GM15510 (cell line): ENCODE measurements around the gene SLC44A2.
A peak's percentile ranks its signal among the peaks of the same experiment; 100 is the strongest.

ENCODE experiments used
- POLR2A ChIP-seq: IDR thresholded peaks from 3 replicates; pipeline ENCODE4 v1.6.1; 2011; ENCODE audit warnings: borderline replicate concordance; ENCODE audit not compliant: insufficient read length; ENCODE audit errors: extremely low read depth

SLC44A2 gene

DNA sequence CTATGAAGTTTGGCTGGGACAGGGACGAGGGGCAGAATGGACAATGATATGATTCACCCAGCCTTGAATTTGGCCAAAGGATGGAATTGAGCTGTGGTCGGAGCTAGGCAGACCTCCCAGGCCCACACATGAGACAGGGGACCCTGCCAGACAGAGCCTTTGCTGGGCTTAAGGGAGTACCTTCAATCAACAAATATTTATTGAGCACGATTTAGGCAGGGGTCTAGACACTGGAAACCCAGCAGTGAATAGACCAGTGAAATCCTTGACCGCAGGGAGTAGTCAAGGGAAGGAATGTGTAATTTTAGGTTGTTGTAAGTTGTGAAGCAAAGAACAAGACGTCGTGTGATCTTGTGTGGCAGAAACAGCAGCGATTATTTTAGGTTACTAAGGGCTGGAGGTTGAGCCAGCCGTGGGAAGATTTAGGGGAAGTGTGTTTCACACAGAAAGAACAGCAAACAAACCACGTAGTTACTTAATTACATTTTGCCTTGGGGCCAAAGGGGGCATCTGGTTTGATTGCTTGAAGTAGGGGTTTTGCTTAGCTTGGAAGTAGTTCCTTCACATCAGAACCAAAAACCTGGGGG, 21.4 kb upstream of the SLC44A2 start:
- TF ChIP-seq POLR2A = no peak

- TF ChIP-seq POLR2A = peak; percentile 32
These were observed 20.8 kb upstream of the SLC44A2 start for GRCh38 chr19:10604460-10604980.

DNA sequence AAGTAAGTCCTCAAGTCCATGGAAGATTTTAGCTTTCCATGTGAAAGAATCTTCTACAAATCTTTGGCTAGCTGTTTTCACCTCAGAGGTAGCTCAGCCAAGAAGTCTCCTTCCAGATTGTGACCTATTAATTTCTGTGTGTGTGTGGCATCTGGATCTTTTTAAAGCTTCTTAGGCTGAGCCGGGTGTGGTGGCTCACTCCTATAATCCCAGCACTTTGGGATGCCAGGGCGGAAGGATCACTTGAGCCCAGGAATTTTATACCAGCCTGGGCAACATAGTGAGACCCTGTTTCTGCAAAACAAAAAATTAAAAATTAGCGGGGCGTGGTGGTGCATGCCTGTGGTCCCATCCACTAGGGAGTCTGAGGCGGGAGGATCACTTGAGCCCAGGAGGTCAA, 13.4 kb upstream of the SLC44A2 start:
- TF ChIP-seq POLR2A = no peak

DNA sequence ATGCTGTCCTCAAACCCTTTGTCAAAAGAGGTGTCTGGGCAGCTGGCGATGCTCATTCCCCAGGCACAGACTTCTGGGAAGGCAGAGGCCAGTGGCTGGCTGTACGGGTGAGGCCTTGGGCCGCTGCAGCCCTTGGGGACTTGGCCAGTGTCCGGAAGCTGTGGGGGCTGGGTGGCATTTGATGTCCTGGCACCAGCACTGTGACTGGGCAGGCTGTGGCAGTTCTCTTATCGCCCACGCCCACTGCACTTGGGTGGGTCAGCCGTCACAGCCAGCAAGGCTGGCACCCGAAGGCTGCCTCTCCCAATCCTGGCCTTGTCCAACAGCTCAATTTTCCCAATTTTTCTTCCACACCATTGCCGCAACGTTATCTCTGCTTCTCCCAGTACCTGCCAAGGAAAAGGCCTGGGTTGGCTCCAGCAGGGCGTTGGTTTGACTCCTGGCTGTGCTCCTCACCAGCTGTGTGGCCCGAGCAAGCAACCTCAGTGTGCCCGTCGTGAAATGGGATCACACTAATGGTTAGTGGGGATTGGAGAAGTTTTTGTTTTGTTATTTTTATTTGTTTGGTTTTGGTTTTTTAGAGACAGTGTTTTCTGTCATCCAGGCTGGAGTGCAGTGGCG, 12.7 kb upstream of the SLC44A2 start:
- TF ChIP-seq POLR2A = no peak

GRCh38 chr19:10615429-10616023, 9.8 kb upstream of the SLC44A2 start:
- no peak for TF ChIP-seq POLR2A

- no peak for TF ChIP-seq POLR2A
These were observed 7.8 kb upstream of the SLC44A2 start for GRCh38 chr19:10617409-10618121.

- TF ChIP-seq POLR2A = no peak
These were observed 6.5 kb upstream of the SLC44A2 start for GRCh38 chr19:10618846-10619245.

DNA sequence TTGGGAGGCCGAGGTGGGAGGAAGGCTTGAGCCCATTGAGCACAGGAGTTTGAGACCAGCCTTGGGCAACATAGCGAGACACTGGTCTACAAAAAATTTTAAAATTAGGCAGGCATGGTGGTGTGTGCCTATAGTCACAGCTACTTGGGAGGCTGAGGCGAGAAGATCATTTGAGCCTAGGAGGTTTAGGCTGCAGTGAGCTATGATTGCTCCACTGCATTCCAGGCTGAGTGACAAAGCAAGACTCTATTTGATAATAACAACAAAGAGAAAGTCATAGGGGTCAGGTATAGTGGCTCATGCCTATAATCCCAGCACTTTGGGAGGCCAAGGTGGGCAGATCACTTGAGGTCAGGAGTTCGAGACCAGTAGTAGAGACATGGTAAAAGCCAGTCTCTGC, 4.6 kb upstream of the SLC44A2 start:
- no peak for TF ChIP-seq POLR2A

GRCh38 chr19:10621966-10622365, 3.4 kb upstream of the SLC44A2 start:
- no peak for TF ChIP-seq POLR2A

GRCh38 chr19:10624585-10624984, 768 bp upstream of the SLC44A2 start:
- no peak for TF ChIP-seq POLR2A

GRCh38 chr19:10625762-10626138, 397 bp downstream of the SLC44A2 start:
- no peak for TF ChIP-seq POLR2A

- no peak for TF ChIP-seq POLR2A
These were observed 6.5 kb downstream of the SLC44A2 start for GRCh38 chr19:10631874-10632273.

DNA sequence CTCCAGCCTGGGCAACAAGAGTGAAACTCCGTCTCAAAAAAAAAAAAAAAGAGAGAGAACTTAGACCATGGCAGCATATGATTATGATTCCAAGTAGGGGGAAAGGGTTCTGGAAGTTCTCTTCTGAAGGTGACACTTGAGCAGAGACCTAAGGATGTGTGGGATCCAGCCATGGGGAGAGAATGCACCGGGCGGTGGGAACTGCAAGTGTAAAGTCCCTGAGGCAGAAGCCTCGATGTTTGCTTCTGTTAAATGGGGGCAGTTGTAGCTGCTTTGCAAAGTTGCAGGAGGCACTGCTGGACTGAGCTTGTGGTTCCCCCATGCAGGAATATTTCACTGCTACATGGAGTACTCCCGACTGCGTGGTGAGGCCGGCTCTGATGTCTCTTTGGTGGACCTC, 9.1 kb downstream of the SLC44A2 start:
- TF ChIP-seq POLR2A = no peak

DNA sequence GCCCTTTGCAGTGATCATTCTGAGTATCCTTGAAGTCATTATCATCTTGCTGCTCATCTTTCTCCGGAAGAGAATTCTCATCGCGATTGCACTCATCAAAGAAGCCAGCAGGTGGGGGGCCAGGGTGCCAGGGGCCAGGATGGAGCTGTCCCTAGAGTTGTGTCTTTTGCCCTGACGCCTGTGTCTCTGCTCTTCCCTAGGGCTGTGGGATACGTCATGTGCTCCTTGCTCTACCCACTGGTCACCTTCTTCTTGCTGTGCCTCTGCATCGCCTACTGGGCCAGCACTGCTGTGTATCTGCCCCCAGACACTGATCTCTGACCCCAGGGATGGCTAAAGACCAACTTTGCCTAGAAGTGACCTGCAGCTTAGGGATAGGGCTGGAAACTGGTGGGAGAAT, 9.6 kb downstream of the SLC44A2 start:
- TF ChIP-seq POLR2A = no peak

DNA sequence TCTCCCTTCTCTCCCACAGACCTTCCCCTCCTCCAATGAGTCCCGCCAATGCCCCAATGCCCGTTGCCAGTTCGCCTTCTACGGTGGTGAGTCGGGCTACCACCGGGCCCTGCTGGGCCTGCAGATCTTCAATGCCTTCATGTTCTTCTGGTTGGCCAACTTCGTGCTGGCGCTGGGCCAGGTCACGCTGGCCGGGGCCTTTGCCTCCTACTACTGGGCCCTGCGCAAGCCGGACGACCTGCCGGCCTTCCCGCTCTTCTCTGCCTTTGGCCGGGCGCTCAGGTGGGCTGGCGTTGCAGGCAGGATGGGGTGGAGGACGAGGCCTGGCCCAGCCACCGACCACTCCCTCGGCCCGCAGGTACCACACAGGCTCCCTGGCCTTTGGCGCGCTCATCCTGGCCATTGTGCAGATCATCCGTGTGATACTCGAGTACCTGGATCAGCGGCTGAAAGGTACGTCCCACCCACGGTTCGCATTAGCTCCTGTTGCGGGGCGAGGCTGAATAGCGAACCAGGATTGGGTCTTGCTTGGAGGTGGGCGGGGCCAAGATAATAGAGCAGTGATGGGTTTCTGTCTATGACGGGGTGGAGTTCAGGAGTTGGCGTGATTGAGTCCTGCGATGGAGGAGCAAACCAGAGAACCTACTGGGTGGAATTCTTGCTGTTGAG, 11.1 kb downstream of the SLC44A2 start:
- TF ChIP-seq POLR2A = no peak
